GM13977 (cell line): Measurements from ENCODE around the gene GRIK4.

Source experiments
- DNase-seq: peaks from one replicate; pipeline ENCODE4 v3.0.0; 2012; ENCODE audit warnings: low spot score
- in situ Hi-C: fragments of 300-500 bp; cut with MboI; formaldehyde crosslinking; loops from one replicate; pipeline ENCODE4 v1.12.0; 2022; ENCODE audit warnings: low sequenced_read_pairs, low pct_unique_long_range_greater_than_20kb, mixed read lengths, inconsistent platforms; ENCODE audit not compliant: unreplicated experiment
- TF ChIP-seq, protein P1 (sequence below): IDR thresholded peaks from 2 replicates; pipeline ENCODE4 v1.5.1; 2012; ENCODE audit warnings: mild to moderate bottlenecking, control low read depth; ENCODE audit not compliant: insufficient read depth; ENCODE audit errors: extremely low read depth, missing control alignments

The GRIK4 gene

DNA sequence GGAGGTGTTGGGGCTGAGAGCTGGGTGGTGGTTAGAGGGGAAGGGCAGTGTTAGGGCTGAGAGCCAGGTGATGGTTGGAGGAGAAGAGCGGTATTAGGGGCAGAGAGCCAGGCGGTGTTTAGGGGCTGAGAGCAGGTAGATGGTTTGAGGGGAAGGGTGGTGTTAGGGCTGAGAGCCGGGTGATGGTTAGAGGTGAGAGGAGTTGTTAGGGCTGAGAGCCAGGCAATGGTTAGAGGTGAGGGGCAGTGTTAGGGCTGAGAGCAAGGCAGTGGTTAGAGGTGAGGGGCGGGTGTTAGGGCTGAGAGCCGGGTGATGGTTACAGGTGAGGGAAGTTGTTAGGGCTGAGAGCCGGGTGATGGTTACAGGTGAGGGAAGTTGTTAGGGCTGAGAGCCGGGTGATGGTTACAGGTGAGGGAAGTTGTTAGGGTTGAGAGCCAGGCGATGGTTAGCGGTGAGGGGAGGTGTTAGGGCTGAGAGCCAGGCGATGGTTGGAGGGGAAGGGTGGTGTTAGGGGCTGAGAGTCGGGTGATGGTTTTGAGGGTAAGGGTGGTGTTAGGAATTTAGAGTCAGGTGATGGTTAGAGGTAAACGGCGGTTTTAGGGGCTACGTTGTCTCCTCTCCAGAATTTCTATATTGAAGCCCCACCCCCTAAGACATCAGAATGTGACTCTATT, 282.4 kb downstream of the GRIK4 start:
- TF ChIP-seq, protein P1, sequence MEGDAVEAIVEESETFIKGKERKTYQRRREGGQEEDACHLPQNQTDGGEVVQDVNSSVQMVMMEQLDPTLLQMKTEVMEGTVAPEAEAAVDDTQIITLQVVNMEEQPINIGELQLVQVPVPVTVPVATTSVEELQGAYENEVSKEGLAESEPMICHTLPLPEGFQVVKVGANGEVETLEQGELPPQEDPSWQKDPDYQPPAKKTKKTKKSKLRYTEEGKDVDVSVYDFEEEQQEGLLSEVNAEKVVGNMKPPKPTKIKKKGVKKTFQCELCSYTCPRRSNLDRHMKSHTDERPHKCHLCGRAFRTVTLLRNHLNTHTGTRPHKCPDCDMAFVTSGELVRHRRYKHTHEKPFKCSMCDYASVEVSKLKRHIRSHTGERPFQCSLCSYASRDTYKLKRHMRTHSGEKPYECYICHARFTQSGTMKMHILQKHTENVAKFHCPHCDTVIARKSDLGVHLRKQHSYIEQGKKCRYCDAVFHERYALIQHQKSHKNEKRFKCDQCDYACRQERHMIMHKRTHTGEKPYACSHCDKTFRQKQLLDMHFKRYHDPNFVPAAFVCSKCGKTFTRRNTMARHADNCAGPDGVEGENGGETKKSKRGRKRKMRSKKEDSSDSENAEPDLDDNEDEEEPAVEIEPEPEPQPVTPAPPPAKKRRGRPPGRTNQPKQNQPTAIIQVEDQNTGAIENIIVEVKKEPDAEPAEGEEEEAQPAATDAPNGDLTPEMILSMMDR = no peak
- in situ Hi-C loops = no loop called here
- no peak for DNase-seq

DNA sequence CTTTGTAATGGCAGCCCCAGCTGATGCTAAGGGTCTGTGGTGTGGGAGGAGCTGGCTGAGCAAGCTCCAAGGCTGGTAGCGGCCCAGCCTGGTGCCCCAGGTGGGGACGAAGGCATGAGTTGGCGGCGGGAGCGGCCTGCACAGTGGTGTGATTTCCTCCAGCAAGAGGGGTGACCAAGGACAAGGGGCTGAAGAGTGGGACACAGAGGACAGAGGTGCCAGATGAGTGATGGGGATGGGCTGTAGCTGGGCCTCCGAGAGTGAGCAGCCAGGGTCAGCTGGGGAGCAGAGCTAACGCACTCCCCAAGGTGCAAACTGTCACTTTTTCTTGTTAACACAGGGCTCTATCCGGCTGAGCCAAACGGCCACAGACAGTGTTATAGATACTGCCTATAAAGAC, 283.2 kb downstream of the GRIK4 start:
- in situ Hi-C loops = no loop called here
- TF ChIP-seq, protein P1 = no peak

DNA sequence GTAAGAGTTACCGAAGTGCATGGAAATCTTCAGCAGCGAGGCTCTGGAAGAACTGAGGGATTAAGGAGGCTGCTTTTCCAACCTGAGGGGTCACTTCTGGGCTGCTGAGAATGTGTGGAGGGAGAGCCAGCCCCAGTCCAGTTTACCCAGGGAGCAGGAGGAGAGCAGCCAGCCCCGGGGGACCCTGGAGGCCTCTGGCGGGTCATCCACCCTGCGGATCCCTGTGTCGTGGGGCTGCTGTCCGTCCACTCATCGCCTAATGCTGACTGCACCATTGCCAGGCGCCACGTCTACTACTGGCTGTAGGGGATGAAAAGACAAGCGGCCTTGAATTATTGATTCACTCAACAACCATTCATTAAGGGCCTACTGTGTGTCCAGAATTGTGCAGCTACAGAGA, 283.6 kb downstream of the GRIK4 start:
- in situ Hi-C loops = no loop called here
- TF ChIP-seq, protein P1 = no peak
- DNase-seq = no peak

More for the DNA sequence above, 283.2 kb downstream of the GRIK4 start:
- no peak for DNase-seq

DNA sequence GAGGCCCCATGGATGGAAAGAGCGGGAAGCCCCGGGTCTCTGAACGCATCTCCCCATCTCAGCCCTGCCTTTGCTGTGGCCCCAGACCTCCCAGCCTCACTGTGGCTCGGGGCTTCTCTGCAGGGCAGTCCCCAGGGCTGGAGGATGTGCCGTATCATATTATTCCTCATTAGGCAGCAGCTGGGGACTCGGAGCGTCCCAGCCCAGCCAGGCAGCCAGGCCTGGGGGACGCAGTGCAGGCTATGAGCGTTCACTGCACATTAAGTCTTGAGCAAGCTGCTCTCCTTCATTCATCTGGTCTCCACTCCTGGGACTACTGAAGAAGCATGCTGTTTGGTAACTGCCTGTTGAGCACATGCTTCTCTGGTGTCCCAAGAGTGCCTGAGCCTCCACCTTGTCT, 285.6 kb downstream of the GRIK4 start:
- DNase-seq = no peak
- TF ChIP-seq, protein P1 = no peak
- in situ Hi-C loops = no loop called here

DNA sequence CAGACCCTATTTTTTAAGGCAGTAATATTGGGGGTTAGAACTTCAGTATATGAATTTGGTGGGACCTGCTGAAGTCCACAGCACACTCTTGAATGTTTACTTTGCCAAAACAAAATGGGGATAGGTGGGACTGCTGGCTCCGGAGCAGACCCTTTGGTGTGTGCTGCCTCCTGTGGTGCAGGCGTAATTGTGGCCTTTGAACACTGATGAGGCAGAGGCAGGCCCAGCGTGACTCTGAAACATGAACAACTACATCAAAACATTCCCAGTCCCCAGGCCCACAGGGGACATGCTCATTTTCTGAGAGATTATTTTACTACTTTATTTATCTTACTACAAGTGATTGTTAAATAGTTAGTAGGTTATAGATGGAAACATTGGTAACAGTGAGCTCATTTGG, 287.3 kb downstream of the GRIK4 start:
- in situ Hi-C loops = no loop called here
- DNase-seq = no peak
- TF ChIP-seq, protein P1 = no peak

DNA sequence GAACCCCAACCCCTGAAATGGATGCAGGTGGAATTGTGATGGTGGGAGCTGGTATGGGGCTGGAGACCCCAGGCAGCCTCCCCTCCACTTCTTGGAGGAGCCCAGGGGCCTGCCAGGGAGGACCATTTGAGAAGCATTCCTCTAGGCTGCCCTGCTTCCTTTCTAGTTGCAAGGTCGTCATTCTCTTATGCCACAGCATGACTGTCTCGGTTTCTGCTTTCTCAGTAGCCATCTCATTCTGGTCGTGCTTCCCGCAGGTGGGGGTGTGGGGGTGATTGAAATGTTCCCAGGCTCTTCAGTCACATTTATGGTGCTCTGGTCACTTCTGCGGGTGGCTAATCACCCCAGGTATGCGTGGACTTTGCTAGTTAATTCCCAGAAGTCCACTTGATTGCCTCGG, 288.7 kb downstream of the GRIK4 start:
- in situ Hi-C loops = loop anchor here (25.0 kb wide), 1 partner anchor 288 kb away; the partner anchor contains the start of gene GRIK4
- no peak for DNase-seq
- TF ChIP-seq, protein P1 = no peak
